Sigmoid colon (tissue), 7 donors: Measurements from ENCODE around the gene VAC14. TPM values are rescaled to one million over a fixed set of nuclear protein-coding genes. Genes with fewer than 3 reads are reported as not detected.

Experiments used
- DNase-seq: peaks from one replicate; pipeline ENCODE4 v3.0.0-alpha.2; 2019
- H3K27ac ChIP-seq, 4 donors: fragments of 200-600 bp; sonication (generic); one replicate each; pipeline ENCODE4 v1.5.1; 2016 to 2019; ENCODE audit warnings: mild to moderate bottlenecking in 1 of 4
- H3K27me3 ChIP-seq, 3 donors: fragments of 200-600 bp; sonication (generic); one replicate each; pipeline ENCODE4 v1.5.1; 2019; ENCODE audit warnings: mild to moderate bottlenecking in 1 of 3
- H3K36me3 ChIP-seq, 4 donors: fragments of 200-600 bp; sonication (generic); one replicate each; pipeline ENCODE4 v1.5.1; 2016 to 2019
- H3K4me1 ChIP-seq, 4 donors: fragments of 200-600 bp; sonication (generic); one replicate each; pipeline ENCODE4 v1.5.1; 2017 to 2019
- H3K4me3 ChIP-seq, 4 donors: fragments of 200-600 bp; sonication (generic); one replicate each; pipeline ENCODE4 v1.5.1; 2017 to 2019; ENCODE audit warnings: mild to moderate bottlenecking in 2 of 4, moderate library complexity in 1 of 4
- H3K9me3 ChIP-seq, 4 donors: fragments of 200-600 bp in 3 of 4; sonication (generic) in 3 of 4; one replicate each; pipeline versions ENCODE4 v1.5.1 to v1.6.1; 2013 to 2019
- EP300 ChIP-seq, 4 donors: sonication (generic); formaldehyde crosslinking; IDR thresholded peaks; one replicate each; pipeline ENCODE4 v1.6.1; 2017; ENCODE audit warnings: antibody characterized with exemption in 4 of 4
- POLR2A ChIP-seq, 2 donors: fragments of 450-650 bp; IDR thresholded peaks; one replicate each; pipeline ENCODE4 v1.6.1; 2016; ENCODE audit warnings: antibody characterized with exemption in 2 of 2, mild to moderate bottlenecking in 2 of 2, moderate library complexity in 2 of 2
- POLR2AphosphoS5 ChIP-seq, 4 donors: sonication (generic); formaldehyde crosslinking; IDR thresholded peaks; one replicate each; pipeline ENCODE4 v1.6.1; 2017; ENCODE audit warnings: antibody characterized with exemption in 4 of 4
- WGBS, 2 donors: extraction: QIAGEN DNeasy Blood & Tissue Kit; methylation state at CpG; one replicate each; pipeline ENCODE4 v1.1.7; 2013; 5-methylcytosine and 5-hydroxymethylcytosine counted together
- intact Hi-C: fragments of 100-400 bp; cut with DNase I; formaldehyde crosslinking; loops from one replicate; pipeline ENCODE4 v1.15.1; 2023
- polyA plus RNA-seq, 3 donors: library from polyadenylated mRNA; stranded (reverse); fragments of 200-250 nt; gene quantifications; one replicate each; pipeline ENCODE4 v1.2.3, GENCODE V29; 2013
- total RNA-seq, 4 donors: library from RNA; depleted of rRNA; stranded (reverse); fragments of >200 nt; gene quantifications; one replicate each; pipeline ENCODE4 v1.1.0, GENCODE V29; 2016
- TF ChIP-seq, protein P1 (sequence below), 4 experiments: fragments of 450-650 bp in 3 of 4; fragments of 200-600 bp in 1 of 4; IDR thresholded peaks; one replicate each; pipeline ENCODE4 v1.5.1; 2016 to 2019; ENCODE audit warnings: antibody characterized with exemption in 4 of 4, mild to moderate bottlenecking in 3 of 4, moderate library complexity in 2 of 4
- donor health status: healthy with polysubstance abuse.
- donor health status: Bipolar disorder and iron deficiency.
- donor health status: healthy.

Gene VAC14
- total and polyA plus RNA-seq, 7 donors, result 16.8 to 36.2 (median 22.1) TPM

DNA sequence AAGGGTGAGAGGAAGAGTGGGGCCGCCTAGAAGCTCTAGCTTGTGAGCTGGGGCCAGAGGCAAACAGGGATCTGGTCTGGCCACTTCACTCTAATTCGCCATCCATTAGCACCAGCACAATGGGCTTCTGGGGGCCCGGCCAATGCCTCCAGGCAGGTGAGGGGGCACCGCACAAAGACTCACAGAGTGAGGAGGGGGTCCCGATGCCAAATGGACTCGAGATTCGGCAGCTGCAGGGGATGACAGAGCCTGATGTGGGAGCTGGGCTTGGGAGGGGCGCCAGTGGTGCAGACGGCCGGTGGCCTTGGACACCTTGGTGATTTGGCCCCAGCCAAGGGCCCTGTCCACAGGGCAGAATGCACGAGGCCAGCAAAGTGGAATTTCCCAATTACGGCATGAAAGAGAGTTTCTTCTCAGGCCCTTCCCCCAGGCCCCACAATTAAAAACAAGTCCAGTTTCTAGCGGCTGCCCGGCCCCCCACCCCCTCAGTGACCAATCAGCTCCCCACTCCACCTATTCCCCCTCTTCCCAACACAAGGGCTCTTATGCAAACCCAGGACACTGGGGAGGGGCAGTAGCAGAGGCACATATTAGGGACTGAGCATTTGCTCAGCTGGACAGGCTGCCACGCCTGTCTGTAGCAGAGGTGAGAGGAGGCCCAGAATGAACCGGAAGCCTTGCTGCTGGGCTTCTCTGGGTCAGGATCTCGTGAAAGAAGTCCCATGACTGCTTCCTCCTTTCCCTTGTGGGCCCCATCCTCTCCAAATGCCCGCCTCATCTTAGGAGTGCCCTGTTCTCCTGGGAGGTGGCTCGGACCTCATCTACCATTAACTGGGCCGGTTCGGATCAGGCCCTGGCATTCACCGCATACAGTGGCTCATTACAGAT is 75.7 kb downstream of the VAC14 start:
- Histone ChIP-seq H3K36me3 (peaks cover 0 to 5% (median 1%) of the 10 kb centered on the region in 4 donors), H3K4me1 (peaks cover 0 to 46% (median 36%) of the 10 kb centered on the region in 4 donors), H3K9me3 (no peaks in the 10 kb centered on the region), H3K27ac (peak overlapping the region; percentile 80 to 97 (median 88)), H3K4me3 (no peak overlapping the region), H3K27me3 (no peaks in the 10 kb centered on the region)
- TF ChIP-seq POLR2A (IDR thresholded peaks at IDR 0.05), result no peak
- peak in 2 of 4 donors; percentile 38 to 53 for TF ChIP-seq POLR2AphosphoS5 (IDR thresholded peaks at IDR 0.05)
- TF ChIP-seq, protein P1, sequence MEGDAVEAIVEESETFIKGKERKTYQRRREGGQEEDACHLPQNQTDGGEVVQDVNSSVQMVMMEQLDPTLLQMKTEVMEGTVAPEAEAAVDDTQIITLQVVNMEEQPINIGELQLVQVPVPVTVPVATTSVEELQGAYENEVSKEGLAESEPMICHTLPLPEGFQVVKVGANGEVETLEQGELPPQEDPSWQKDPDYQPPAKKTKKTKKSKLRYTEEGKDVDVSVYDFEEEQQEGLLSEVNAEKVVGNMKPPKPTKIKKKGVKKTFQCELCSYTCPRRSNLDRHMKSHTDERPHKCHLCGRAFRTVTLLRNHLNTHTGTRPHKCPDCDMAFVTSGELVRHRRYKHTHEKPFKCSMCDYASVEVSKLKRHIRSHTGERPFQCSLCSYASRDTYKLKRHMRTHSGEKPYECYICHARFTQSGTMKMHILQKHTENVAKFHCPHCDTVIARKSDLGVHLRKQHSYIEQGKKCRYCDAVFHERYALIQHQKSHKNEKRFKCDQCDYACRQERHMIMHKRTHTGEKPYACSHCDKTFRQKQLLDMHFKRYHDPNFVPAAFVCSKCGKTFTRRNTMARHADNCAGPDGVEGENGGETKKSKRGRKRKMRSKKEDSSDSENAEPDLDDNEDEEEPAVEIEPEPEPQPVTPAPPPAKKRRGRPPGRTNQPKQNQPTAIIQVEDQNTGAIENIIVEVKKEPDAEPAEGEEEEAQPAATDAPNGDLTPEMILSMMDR (IDR thresholded peaks at IDR 0.05), result no peak
- peak in 1 of 4 donors; percentile 24 for TF ChIP-seq EP300 (IDR thresholded peaks at IDR 0.05)
- peak; percentile 92 for DNase-seq
- 83 to 88% methylated on average over 22 of the region's 22 CpGs for WGBS, 2 donors
- intact Hi-C loops, result no loop called here

DNA sequence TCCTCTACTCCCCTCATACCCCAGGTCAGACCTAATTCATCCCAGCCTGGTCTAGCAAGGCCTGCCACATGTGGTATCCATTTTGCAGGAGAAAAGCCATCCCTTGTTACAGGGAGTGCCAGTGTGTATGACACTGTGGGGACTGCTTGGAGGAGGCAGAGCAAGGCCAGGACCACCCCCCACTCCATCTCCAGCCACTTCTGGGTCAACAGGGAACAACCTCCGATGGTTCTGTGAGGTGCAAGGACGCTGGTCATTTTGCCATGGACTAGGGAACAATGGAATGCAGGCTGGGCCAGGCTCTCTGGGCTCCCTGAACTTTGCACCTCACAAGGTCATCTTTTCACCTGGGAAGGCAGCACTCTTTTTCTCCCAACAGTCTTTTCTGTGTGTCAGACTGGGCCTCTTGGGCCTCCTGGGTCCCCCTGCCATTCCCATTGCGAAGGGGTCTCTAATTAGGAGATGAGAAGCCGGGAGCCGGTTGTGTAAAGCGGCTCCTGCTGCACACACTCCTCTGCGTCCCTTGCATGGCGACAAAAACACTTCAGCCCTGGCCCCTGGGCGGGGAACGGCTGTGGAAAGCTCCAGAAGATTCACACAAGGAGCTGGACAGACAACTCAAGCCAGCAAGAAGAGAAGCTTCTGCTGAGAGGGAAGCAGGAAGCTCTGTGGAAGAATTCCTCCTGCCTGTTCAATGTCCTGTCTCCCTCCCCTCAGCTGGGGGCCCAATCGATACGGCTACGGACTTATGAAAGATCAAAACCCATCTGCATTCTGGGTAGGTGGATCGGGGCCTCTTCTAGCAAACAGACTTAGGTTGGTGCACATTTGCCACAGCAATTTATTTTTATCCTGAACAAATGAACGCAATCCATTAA is 76.6 kb downstream of the VAC14 start:
- 93 to 94% methylated on average over 15 of the region's 15 CpGs for WGBS, 2 donors
- H3K27ac ChIP-seq, result peak overlapping the region; percentile 80 to 97 (median 88)

DNA sequence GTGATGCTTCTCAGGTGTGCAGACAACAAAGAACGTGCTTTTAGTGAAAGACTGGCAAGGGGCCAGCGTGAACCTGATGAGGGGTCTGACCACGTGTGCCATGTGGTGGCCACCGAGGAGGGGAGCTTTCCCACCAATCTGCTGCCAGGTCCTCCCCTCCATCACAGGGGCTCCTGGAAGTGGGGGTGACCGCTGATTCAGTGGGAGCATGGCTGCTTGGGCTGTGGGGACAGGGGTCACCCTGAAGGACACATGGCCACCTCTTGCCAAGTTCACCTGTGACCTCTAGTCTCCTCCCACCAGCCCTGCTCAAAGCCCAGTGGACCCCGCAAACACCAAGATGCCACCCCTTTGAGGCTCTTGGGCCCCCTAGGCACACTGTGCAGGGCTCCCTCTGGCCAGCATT is 77.2 kb downstream of the VAC14 start:
- Histone ChIP-seq H3K4me3 (no peak overlapping the region), H3K9me3 (no peaks in the 10 kb centered on the region), H3K27me3 (no peaks in the 10 kb centered on the region), H3K27ac (peak overlapping the region in 3 of 4 donors; percentile 83 to 97 (median 93)), H3K36me3 (peaks cover 0 to 9% (median 1%) of the 10 kb centered on the region in 4 donors), H3K4me1 (peaks cover 0 to 46% (median 36%) of the 10 kb centered on the region in 4 donors)
- WGBS, 2 donors, result 89 to 91% methylated on average over 6 of the region's 6 CpGs
- no peak for DNase-seq
- intact Hi-C loops, result no loop called here
- TF ChIP-seq EP300 (IDR thresholded peaks at IDR 0.05) (no peak), POLR2A (IDR thresholded peaks at IDR 0.05) (no peak), POLR2AphosphoS5 (IDR thresholded peaks at IDR 0.05) (no peak)
- TF ChIP-seq, protein P1 (IDR thresholded peaks at IDR 0.05), result no peak

More for the DNA sequence above, 76.6 kb downstream of the VAC14 start:
- DNase-seq, result no peak
- intact Hi-C loops, result no loop called here
- Histone ChIP-seq H3K4me1 (peaks cover 0 to 46% (median 36%) of the 10 kb centered on the region in 4 donors), H3K27me3 (no peaks in the 10 kb centered on the region), H3K4me3 (no peak overlapping the region), H3K9me3 (no peaks in the 10 kb centered on the region), H3K36me3 (peaks cover 0 to 9% (median 1%) of the 10 kb centered on the region in 4 donors)
- no peak for TF ChIP-seq POLR2AphosphoS5 (IDR thresholded peaks at IDR 0.05)
- TF ChIP-seq, protein P1 (IDR thresholded peaks at IDR 0.05), result no peak
- no peak for TF ChIP-seq EP300 (IDR thresholded peaks at IDR 0.05)
- no peak for TF ChIP-seq POLR2A (IDR thresholded peaks at IDR 0.05)

DNA sequence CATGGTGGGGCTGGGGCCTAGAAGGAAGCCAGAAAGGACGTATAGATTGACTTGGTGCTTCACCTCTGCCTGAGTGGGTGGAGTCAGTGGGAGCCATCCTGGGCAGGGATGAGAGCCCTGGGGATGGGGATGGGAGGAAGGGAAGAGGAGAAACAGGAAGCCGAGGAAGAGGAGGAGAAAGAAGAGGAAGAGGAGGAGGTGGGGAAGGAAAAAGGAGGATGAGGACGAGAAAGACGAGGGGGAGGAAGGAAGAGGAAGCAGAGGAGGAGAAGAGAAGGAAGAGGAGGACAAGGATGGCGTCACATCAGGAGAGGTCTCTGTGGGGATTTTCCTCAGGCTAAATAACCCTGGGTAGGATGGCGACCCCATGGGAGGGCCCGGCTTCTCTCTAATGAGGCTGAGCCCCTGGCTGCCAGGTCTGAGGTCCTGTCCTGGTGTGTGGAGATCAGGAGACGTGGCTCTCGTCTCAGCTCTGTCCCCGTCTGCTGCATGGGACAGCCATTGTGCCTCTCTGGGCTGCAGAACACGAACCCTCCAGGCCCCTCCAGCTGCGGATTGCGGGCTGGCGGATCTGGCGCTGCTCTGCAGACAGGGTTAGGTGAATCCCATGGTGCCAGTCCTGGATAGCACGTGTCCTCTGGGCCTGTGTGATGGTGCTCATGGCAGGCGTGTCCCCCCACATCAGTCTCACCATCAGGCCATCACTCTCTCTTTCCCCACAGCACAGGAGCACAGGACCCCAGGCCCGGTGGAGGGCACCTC is 79.6 kb downstream of the VAC14 start:
- peaks cover 0 to 9% (median 1%) of the 10 kb centered on the region in 4 donors for H3K36me3 ChIP-seq
- no peak overlapping the region for H3K4me3 ChIP-seq
- intact Hi-C loops, result no loop called here
- 90 to 96% methylated on average over 18 of the region's 18 CpGs for WGBS, 2 donors
- no peak overlapping the region for H3K27ac ChIP-seq
- no peaks in the 10 kb centered on the region for H3K27me3 ChIP-seq
- no peak for DNase-seq
- H3K9me3 ChIP-seq, result no peaks in the 10 kb centered on the region
- peaks cover 0 to 37% (median 28%) of the 10 kb centered on the region in 4 donors for H3K4me1 ChIP-seq
- TF ChIP-seq POLR2A (IDR thresholded peaks at IDR 0.05) (no peak), POLR2AphosphoS5 (IDR thresholded peaks at IDR 0.05) (no peak), EP300 (IDR thresholded peaks at IDR 0.05) (no peak)
- TF ChIP-seq, protein P1 (IDR thresholded peaks at IDR 0.05), result no peak
